GM18517 (cell line): ENCODE data around the gene SAMD11.

Source experiments
- ATAC-seq: cut with Tn5 transposase; IDR thresholded peaks from one replicate; pipeline ENCODE4 v1.9.1; 2021; ENCODE audit warnings: mild to moderate bottlenecking, moderate library complexity; ENCODE audit not compliant: unreplicated experiment

The SAMD11 gene

DNA sequence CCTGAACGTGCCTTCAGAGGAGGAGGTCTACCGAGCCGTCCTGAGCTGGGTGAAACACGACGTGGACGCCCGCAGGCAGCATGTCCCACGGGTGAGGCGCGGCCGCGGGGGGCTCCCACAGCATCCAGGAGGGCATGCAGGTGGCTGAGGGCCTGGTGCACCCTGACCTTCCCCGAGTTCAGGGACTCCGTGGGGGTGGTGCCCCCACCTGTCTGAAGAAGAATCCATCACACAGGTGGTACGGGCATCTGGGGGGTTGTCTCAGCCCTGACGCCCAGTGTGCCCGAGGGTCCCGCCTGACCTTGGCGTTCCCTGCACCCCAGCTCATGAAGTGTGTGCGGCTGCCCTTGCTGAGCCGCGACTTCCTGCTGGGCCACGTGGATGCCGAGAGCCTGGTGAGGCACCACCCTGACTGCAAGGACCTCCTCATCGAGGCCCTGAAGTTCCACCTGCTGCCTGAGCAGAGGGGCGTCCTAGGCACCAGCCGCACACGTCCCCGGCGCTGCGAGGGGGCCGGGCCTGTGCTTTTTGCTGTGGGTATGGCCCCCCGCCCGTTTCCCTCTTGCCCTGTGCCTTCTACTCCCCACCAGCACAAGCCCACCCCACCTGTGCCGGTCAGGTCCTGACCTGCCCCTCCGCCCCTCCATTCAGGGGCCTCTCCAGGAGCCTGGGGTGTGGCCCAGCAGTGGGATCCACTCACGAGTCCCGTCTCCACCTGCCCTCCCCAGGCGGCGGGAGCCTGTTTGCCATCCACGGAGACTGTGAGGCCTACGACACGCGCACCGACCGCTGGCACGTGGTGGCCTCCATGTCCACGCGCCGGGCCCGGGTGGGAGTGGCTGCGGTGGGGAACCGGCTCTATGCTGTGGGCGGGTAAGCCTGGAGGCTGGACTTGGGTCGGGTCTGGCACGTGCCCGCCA is 38.9 kb downstream of the SAMD11 start:
- ATAC-seq: no peak

DNA sequence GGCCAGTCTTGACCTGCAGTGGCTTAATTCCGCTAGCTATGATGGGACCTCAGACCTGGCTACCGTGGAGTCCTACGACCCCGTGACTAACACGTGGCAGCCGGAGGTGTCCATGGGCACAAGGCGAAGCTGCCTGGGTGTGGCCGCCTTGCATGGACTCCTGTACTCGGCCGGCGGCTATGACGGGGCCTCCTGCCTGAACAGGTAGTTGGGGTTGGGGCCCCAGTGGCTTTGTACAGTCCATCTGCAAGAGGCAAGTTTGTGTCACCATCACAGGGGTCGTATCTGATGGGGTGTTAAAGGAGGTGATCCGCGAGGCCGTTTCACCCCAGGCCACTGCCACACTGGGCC is 39.6 kb downstream of the SAMD11 start:
- ATAC-seq: no peak

- no peak for ATAC-seq
Observed at GRCh38 chr1:963746-964525, 40.2 kb downstream of the SAMD11 start.

GRCh38 chr1:964691-965525 is 41.2 kb downstream of the SAMD11 start:
- ATAC-seq: no peak

DNA sequence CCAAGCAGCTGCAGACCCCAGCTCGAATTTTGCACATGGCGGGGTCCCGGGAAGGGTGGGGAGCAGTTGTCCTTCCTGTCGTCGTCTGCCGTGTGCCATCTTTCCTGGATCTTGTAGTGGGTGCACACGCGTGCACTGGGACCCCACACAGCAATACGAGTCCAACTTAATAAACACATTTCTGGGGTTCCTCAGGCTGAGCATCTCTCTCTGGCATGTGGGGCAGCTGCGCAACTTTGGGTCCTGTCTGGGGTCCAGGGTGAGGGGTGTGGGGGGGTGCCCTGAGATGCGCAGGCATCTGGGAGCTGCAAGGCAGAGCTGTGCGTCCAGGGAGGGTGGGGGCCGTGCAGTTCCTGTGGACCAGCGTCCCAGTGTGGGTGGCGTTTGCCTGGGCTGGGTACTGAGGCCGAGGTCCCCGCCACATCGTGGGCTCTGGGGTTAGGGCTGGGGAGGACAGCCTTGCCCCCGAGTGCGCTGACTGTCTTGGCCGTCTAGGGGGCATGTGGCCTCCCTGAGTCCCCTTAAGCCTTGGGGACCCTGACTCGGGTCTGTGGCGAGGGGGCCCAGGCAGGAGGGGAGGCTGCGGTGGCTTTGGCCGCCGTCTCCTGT is 41.9 kb downstream of the SAMD11 start:
- no peak for ATAC-seq

DNA sequence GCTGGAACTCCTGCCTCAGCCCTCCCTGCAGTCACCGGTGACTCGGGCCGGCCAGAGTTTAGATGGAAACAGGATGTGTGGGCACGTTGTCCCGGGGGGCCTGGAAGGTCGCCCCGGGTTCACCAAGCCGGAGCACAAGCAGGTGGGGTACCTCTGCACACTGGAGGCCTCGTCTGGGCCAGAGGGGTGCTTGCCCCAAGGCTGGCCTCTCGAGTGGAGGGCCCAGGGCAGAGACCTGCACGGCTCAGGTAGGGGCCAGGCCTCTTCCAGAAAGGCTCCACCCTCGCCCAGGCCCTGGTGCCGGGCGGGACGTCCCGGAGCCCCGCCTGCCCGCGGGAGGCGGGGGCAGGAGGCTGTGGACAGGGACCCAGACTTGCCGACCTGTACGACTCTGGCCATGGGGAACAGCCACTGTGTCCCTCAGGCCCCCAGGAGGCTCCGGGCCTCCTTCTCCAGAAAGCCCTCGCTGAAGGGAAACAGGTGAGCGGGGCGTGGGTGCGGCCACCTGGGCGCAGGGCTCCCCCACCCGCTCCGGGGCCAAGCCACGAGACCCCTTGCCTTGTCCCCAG is 42.5 kb downstream of the SAMD11 start, which contains the start of gene PLEKHN1:
PLEKHN1 (plus strand) TSS at position 348 of the 569 bp plus-strand sequence; CDS start at position 398, 50 bp downstream.
- ATAC-seq: no peak

- ATAC-seq: no peak
Observed at GRCh38 chr1:966704-967300, 43.1 kb downstream of the SAMD11 start.

- ATAC-seq: no peak
Observed at GRCh38 chr1:967466-968343, 44.0 kb downstream of the SAMD11 start.

- no peak for ATAC-seq
Observed at GRCh38 chr1:969260-969855, 45.6 kb downstream of the SAMD11 start.

DNA sequence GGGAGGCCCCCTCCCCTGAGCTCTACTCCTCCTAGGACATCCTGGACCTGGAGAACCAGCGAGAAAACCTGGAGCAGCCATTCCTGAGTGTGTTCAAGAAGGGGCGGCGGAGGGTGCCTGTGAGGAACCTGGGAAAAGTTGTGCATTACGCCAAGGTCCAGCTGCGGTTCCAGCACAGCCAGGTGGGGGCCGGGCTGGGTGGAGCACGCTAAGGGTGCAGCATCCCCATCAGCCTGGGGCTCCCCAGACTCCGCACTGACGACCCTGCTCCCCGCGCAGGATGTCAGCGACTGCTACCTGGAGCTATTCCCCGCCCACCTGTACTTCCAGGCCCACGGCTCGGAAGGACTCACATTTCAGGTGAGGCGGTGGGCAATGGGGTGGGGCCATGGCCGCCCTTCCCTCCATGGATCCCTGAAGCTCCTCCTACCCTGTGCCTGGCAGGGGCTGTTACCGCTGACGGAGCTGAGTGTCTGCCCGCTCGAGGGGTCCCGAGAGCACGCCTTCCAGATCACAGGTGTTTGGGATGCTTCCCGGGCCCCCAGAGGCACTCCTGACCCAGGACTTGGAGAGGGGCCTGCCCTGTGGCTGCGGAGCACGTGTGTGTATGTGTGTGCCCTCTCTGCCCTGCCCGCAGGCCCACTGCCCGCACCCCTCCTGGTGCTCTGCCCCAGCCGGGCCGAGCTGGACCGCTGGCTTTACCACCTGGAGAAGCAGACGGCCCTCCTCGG is 46.7 kb downstream of the SAMD11 start:
- ATAC-seq: no peak

DNA sequence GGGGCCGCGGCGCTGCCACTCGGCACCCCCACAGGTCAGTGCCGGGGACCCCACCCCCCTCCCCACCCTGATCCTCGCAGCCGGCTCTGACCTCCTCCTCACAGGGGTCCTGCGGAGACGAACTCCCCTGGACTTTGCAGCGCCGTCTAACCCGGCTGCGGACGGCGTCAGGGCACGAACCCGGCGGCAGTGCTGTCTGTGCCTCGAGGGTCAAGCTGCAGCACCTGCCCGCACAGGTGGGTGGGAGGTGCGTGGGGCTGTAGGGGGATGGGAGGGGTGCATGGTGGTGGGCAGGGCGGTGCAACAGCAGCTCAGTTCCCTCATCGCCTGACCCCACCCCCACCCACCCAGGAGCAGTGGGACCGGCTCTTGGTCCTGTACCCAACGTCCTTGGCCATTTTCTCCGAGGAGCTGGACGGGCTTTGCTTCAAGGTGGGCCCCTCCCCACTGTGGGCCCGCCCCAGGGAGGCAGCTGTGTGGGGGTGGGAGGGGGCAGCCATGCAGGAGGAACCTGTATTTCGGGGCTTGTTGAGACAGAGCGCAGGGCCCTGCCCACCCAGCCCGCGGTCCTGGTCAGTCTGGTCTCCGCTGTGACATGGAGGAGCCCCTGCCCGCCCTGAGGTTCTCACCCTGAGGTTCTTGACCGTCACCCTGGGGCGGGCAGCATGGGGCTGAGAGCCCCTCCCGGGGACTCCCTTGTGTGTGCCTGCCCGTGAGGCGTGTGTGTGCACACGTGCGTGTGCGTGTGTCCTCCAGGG is 47.4 kb downstream of the SAMD11 start:
- ATAC-seq: no peak

DNA sequence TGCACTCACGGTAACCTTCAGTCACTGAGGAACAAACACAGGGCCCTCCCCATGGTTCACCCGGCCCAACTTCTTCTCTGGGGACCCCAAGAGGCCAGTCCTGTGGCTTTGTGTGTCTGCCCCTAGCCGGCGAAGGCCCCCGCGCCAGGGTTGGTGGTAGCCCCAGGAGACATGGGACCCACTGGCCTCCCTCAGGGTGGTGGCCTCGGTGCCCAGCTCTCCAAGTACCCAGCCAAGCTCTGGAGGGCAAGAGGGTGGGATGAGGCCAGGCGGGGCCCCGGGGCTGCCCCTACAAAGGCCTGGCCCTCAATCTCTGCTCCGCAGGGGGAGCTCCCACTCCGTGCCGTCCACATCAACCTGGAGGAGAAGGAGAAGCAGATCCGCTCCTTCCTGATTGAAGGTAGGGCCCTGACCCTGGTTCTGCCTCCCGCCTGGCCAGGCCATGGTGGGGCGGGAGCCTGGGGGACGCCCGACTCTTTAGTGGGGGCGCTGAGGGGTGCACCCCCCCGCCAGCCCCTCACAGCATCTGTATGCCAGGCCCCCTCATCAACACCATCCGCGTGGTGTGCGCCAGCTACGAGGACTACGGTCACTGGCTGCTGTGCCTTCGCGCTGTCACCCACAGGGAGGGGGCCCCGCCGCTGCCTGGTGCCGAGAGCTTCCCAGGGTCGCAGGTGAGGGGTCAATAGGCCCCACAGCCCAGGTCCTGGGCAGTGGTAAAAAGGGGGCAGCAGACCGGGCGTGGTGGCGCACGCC is 48.2 kb downstream of the SAMD11 start:
- ATAC-seq: no peak

GRCh38 chr1:972726-973458 is 49.2 kb downstream of the SAMD11 start:
- ATAC-seq: no peak

- no peak for ATAC-seq
Observed at GRCh38 chr1:973459-974292, 50.0 kb downstream of the SAMD11 start.

- ATAC-seq: no peak
Observed at GRCh38 chr1:974293-974640, 50.5 kb downstream of the SAMD11 start.
